GM12878 (cell line): ENCODE measurements around the gene LSM10. TPM values are rescaled to one million over a fixed set of nuclear protein-coding genes. Genes with fewer than 3 reads are reported as not detected.

Source experiments
- ATAC-seq: fragments of 200-7000 bp; cut with Tn5 transposase; 3 replicates; pipeline ENCODE4 v1.9.1; 2020; ENCODE audit warnings: mild to moderate bottlenecking, moderate library complexity
- BruUV-seq: library from RNA; stranded (reverse); fragments of 400-500 nt; replicated peaks from 2 replicates; lab custom pipeline; 2021; lab: Mats Ljungman, UMichigan
- CTCF ChIA-PET: fragments of 300-600 bp; sonication (Branson Sonifier 250); formaldehyde crosslinking; extraction: SDS; loops from one replicate; lab custom pipeline; 2021; ENCODE audit warnings: inconsistent platforms; lab: Yijun Ruan, JAX
- POLR2A ChIA-PET: fragments of 350-600 bp; formaldehyde crosslinking; extraction: SDS; loops from one replicate; lab custom pipeline; 2021; ENCODE audit warnings: inconsistent platforms; lab: Charles Lee
- RAD21 ChIA-PET: fragments of 300-600 bp; sonication (Branson Sonifier 250); formaldehyde crosslinking; loops from one replicate; lab custom pipeline; 2023; ENCODE audit warnings: antibody characterized with exemption; ENCODE audit not compliant: unreplicated experiment; lab: Charles Lee
- SMC1A ChIA-PET: fragments of 300-600 bp; sonication (Branson Sonifier 250); formaldehyde crosslinking; loops from one replicate; lab custom pipeline; 2023; ENCODE audit not compliant: unreplicated experiment, uncharacterized antibody; lab: Charles Lee
- DNase-seq: peaks from one replicate; pipeline ENCODE4 v3.0.0-alpha.2; 2011; ENCODE audit warnings: low read depth, low spot score
- FAIRE-seq: peaks from 3 replicates; lab custom pipeline; 2011; peaks lifted over from hg19 to GRCh38; lab: Jason Lieb, UNC
- H2AFZ ChIP-seq: 2 replicates; pipeline ENCODE4 v1.6.0; 2011; ENCODE audit warnings: low read depth, low read length, control low read depth; ENCODE audit not compliant: control insufficient read depth
- H3K27ac ChIP-seq: 2 replicates; pipeline ENCODE4 v1.5.1; 2011; ENCODE audit warnings: control low read depth; ENCODE audit not compliant: control insufficient read depth, insufficient read depth
- H3K27me3 ChIP-seq, 2 experiments: replicated peaks in 1 of 2; 2 replicates each; pipeline versions ENCODE4 v1.6.0 to v1.6.1; 2011; ENCODE audit warnings: low read length in 1 of 2; ENCODE audit not compliant: control insufficient read depth in 2 of 2, insufficient read depth in 2 of 2
- H3K36me3 ChIP-seq, 2 experiments: 2 replicates each; pipeline ENCODE4 v1.5.1; 2011; ENCODE audit warnings: low read length in 1 of 2; ENCODE audit not compliant: control insufficient read depth in 2 of 2, insufficient read depth in 2 of 2
- H3K4me1 ChIP-seq: 2 replicates; pipeline ENCODE4 v1.6.1; 2011; ENCODE audit warnings: mild to moderate bottlenecking, low read length, moderate library complexity, mixed read lengths; ENCODE audit not compliant: control insufficient read depth, insufficient read depth
- H3K4me2 ChIP-seq: 2 replicates; pipeline ENCODE4 v1.6.0; 2011; ENCODE audit warnings: control low read depth; ENCODE audit not compliant: control insufficient read depth, insufficient read depth
- H3K4me3 ChIP-seq: fragments of 200-600 bp; sonication (generic); 2 replicates; pipeline ENCODE4 v1.5.1; 2016
- H3K79me2 ChIP-seq: 2 replicates; pipeline ENCODE4 v1.6.0; 2011; ENCODE audit warnings: low read length; ENCODE audit not compliant: control insufficient read depth, insufficient read depth
- H3K9ac ChIP-seq: 2 replicates; pipeline ENCODE4 v1.8.0; 2011; ENCODE audit warnings: low read length, control low read depth, mixed read lengths; ENCODE audit not compliant: control insufficient read depth, insufficient read depth
- H3K9me3 ChIP-seq: replicated peaks from 3 replicates; pipeline ENCODE4 v1.5.1; 2011; ENCODE audit warnings: mild to moderate bottlenecking, low read length; ENCODE audit not compliant: control insufficient read depth, insufficient read depth
- H4K20me1 ChIP-seq: 2 replicates; pipeline ENCODE4 v1.6.0; 2011; ENCODE audit not compliant: control insufficient read depth, insufficient read depth
- ZBTB11 ChIP-seq: fragments of 450-650 bp; formaldehyde crosslinking; IDR thresholded peaks from 2 replicates; pipeline ENCODE4 v1.5.0; 2022; ENCODE audit warnings: mild to moderate bottlenecking, missing genetic modification characterization
- WGBS: methylation state at CpG from one replicate; pipeline ENCODE4 v1.1.6; 2016; ENCODE audit warnings: low lambda C conversion rate; ENCODE audit not compliant: insufficient replicate concordance, insufficient coverage; ENCODE audit errors: missing lambda C conversion rate; 5-methylcytosine and 5-hydroxymethylcytosine counted together
- in situ Hi-C: fragments of 300-500 bp; cut with MboI; formaldehyde crosslinking; loops from 9 replicates; pipeline ENCODE4 v1.14.3; 2018; ENCODE audit warnings: mixed read lengths
- intact Hi-C: fragments of 100-400 bp; cut with micrococcal nuclease; formaldehyde crosslinking; loops from one replicate; pipeline ENCODE4 v1.14.2; 2022; ENCODE audit not compliant: unreplicated experiment
- polyA plus RNA-seq, 11 experiments: library from polyadenylated mRNA; depleted of rRNA in 4 of 11; unstranded in 6 of 11; stranded (reverse) in 5 of 11; fragments of >200 nt; fragmentation: Nextera tagmentation in 4 of 11; fragmentation: Illumina TruSeq in 1 of 11; extraction: Ambion mirVana in 4 of 11; extraction: Trizol in 1 of 11; gene quantifications; 1 replicate in 1 of 11; 2 replicates in 10 of 11; pipeline versions ENCODE4 v1.2.1 to v1.2.3, GENCODE V29; 2011 to 2016; ENCODE audit warnings: inconsistent platforms in 2 of 11, missing spikeins in 2 of 11, low read depth in 1 of 11
- total RNA-seq, 4 experiments: library from RNA; depleted of rRNA in 3 of 4; stranded (reverse); fragments of >200 nt in 3 of 4; fragmentation: Illumina TruSeq in 1 of 4; extraction: Trizol in 1 of 4; gene quantifications; 2 replicates each; pipeline versions ENCODE4 v1.2.1 to v1.2.3, GENCODE V29; 2013 to 2021

LSM10 gene
- total and polyA plus RNA-seq, 10 of the 15 experiments (the other 5 are each of a cell fraction or from before 2014, with no cell fraction given) = 13.1 to 103 (median 57.5) TPM

DNA sequence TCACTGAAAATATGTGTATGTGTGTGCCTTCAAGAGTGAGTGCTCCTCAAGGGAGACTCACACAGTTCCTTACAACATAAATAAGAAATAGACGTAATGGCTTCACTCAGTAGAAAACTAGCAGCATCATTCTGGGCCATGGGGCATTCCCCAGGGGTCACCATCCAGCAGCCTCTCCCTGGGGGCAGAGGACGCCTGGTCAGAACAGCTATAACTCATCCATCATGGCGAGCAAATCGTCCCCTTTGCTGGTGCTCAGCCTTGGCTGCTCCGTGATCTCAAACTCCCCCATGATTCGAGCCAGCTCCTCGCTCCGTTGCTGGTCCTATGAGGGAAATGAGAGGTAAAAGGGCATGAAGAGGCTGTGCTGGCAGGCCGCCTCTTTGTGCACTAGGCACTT, 20.2 kb upstream of the LSM10 start:
- DNase-seq (no peak), ATAC-seq (no peak), FAIRE-seq (no peak)
- no peak overlapping the region for H3K27ac ChIP-seq
- no peaks in the 10 kb centered on the region for H3K27me3 ChIP-seq
- no peak overlapping the region for H3K4me2 ChIP-seq
- intact Hi-C loops = no loop called here
- peaks cover 6% of the 10 kb centered on the region; the same call in 1 of the 2 replicates for H3K4me1 ChIP-seq
- no peaks in the 10 kb centered on the region for H3K79me2 ChIP-seq
- ChIA-PET CTCF (interaction anchor here (3.7 to 4.4 kb wide), 3 partner anchors 51 to 268 kb away, joined by 18 to 59 read pairs (median 28); partner anchors contain the start of gene TRAPPC3), SMC1A (interaction anchor here (1.8 to 2.9 kb wide), 3 partner anchors 69 to 268 kb away, joined by 3 to 16 read pairs (median 13); partner anchors contain the start of gene TRAPPC3), RAD21 (interaction anchor here (1.3 kb wide), 2 partner anchors 31 to 75 kb away, joined by 4 read pairs; no protein-coding TSS in a partner anchor), POLR2A (interaction anchor here (0.5 to 1.1 kb wide), 2 partner anchors 22 to 115 kb away, joined by 4 read pairs; no protein-coding TSS in a partner anchor)
- H4K20me1 ChIP-seq = no peaks in the 10 kb centered on the region
- no peaks in the 10 kb centered on the region; the same call in 2 of the 3 replicates for H3K9me3 ChIP-seq
- in situ Hi-C loops = no loop called here
- BruUV-seq = no TSS peak
- H3K9ac ChIP-seq = no peak overlapping the region
- H3K36me3 ChIP-seq = no peaks in the 10 kb centered on the region
- no peak overlapping the region for H3K4me3 ChIP-seq
- TF ChIP-seq ZBTB11 (CRISPR knock-in tag) = no peak
- H2AFZ ChIP-seq = no peak overlapping the region
- 76% methylated on average over 9 of the region's 9 CpGs for WGBS
